T-helper 2 cell treated with Interferon-gamma antibody and Interleukin-4, amounts not matched to agents 5 μg/mL and 100 μg/mL, for 36 hours (primary cell): ENCODE data around the gene POM121C.
A peak's percentile ranks its signal among the peaks of the same experiment; 100 is the strongest.
"Not testable (repeated sequence)": the region's sequence is repeated elsewhere in the genome, so short reads cannot be mapped to it uniquely, and the experiment has no call there.

Source experiments
- DNase-seq: peaks from one replicate; pipeline ENCODE4 v3.0.0; 2021; ENCODE audit warnings: low spot score
- H3K27ac Mint-ChIP-seq: one replicate; pipeline ENCODE4 v1.8.0; 2021; ENCODE audit warnings: mild to moderate bottlenecking, mixed read lengths
- H3K27me3 Mint-ChIP-seq: one replicate; pipeline ENCODE4 v1.8.0; 2021; ENCODE audit warnings: low read depth, mixed read lengths
- H3K36me3 Mint-ChIP-seq: one replicate; pipeline ENCODE4 v1.8.0; 2021; ENCODE audit warnings: low read depth, mixed read lengths
- H3K4me1 Mint-ChIP-seq: one replicate; pipeline ENCODE4 v1.8.0; 2021; ENCODE audit warnings: low read depth, mixed read lengths
- H3K4me3 Mint-ChIP-seq: one replicate; pipeline ENCODE4 v1.8.0; 2022; ENCODE audit warnings: mild to moderate bottlenecking, moderate library complexity, mixed read lengths
- H3K9me3 Mint-ChIP-seq: one replicate; pipeline ENCODE4 v1.8.0; 2021; ENCODE audit warnings: mixed read lengths

Gene POM121C

GRCh38 chr7:75485979-75486643 is at the start of gene POM121C:
Gene POM121C, minus strand, starts transcription at chr7:75486299. Its CDS starts 44,803 bp downstream, at chr7:75441496.
- H3K27me3 Mint-ChIP-seq, H3K9me3 Mint-ChIP-seq, H3K4me1 Mint-ChIP-seq: not testable (repeated sequence)
- Mint-ChIP-seq H3K4me3 (peak within 1 kb of the TSS; percentile 87), H3K36me3 (peaks cover 10% of the 10 kb centered on the region), H3K27ac (peak within 1 kb of the TSS; percentile 78)
- peak; percentile 88 for DNase-seq

- peaks cover 3% of the 10 kb centered on the region for H3K36me3 Mint-ChIP-seq
- no peaks in the 10 kb centered on the region for H3K27me3 Mint-ChIP-seq
- H3K4me1 Mint-ChIP-seq = peaks cover 8% of the 10 kb centered on the region
- no peak overlapping the region for H3K4me3 Mint-ChIP-seq
- H3K27ac Mint-ChIP-seq = peak overlapping the region; percentile 32
- DNase-seq = no peak
- H3K9me3 Mint-ChIP-seq = no peaks in the 10 kb centered on the region
These were observed 48.7 kb upstream of the POM121C start for GRCh38 chr7:75534727-75535307.

GRCh38 chr7:75533926-75534325 is 47.8 kb upstream of the POM121C start:
- Mint-ChIP-seq H3K36me3 (peaks cover 3% of the 10 kb centered on the region), H3K27me3 (no peaks in the 10 kb centered on the region), H3K4me1 (peaks cover 8% of the 10 kb centered on the region), H3K4me3 (no peak overlapping the region), H3K9me3 (no peaks in the 10 kb centered on the region), H3K27ac (no peak overlapping the region)
- DNase-seq = no peak

GRCh38 chr7:75532639-75533038 is 46.5 kb upstream of the POM121C start:
- Mint-ChIP-seq H3K36me3 (peaks cover 3% of the 10 kb centered on the region), H3K27me3 (no peaks in the 10 kb centered on the region), H3K27ac (no peak overlapping the region), H3K9me3 (no peaks in the 10 kb centered on the region), H3K4me3 (no peak overlapping the region), H3K4me1 (peaks cover 12% of the 10 kb centered on the region)
- DNase-seq = no peak

- Mint-ChIP-seq H3K36me3 (peaks cover 4% of the 10 kb centered on the region), H3K27ac (no peak overlapping the region)
- DNase-seq = no peak
These were observed 45.3 kb upstream of the POM121C start for GRCh38 chr7:75531359-75531821.

GRCh38 chr7:75527224-75527722 is 41.2 kb upstream of the POM121C start:
- DNase-seq = peak; percentile 14
- Mint-ChIP-seq H3K27ac (peak overlapping the region; percentile 82), H3K4me3 (peak overlapping the region; percentile 91), H3K4me1 (peaks cover 16% of the 10 kb centered on the region), H3K36me3 (peaks cover 34% of the 10 kb centered on the region)
- H3K9me3 Mint-ChIP-seq, H3K27me3 Mint-ChIP-seq: not testable (repeated sequence)

More at GRCh38 chr7:75531359-75531821, 45.3 kb upstream of the POM121C start:
- Mint-ChIP-seq H3K27me3 (no peaks in the 10 kb centered on the region), H3K4me3 (no peak overlapping the region), H3K4me1 (peaks cover 15% of the 10 kb centered on the region), H3K9me3 (no peaks in the 10 kb centered on the region)

GRCh38 chr7:75521727-75522126 is 35.6 kb upstream of the POM121C start:
- H3K4me1 Mint-ChIP-seq = peaks cover 13% of the 10 kb centered on the region
- DNase-seq, H3K27ac Mint-ChIP-seq, H3K27me3 Mint-ChIP-seq, H3K4me3 Mint-ChIP-seq: not testable (repeated sequence)
- peaks cover 28% of the 10 kb centered on the region for H3K9me3 Mint-ChIP-seq
- peaks cover 65% of the 10 kb centered on the region for H3K36me3 Mint-ChIP-seq

GRCh38 chr7:75518842-75519241 is 32.7 kb upstream of the POM121C start:
- H3K27ac Mint-ChIP-seq, DNase-seq, H3K27me3 Mint-ChIP-seq, H3K4me1 Mint-ChIP-seq, H3K4me3 Mint-ChIP-seq: not testable (repeated sequence)
- Mint-ChIP-seq H3K9me3 (peaks cover 28% of the 10 kb centered on the region), H3K36me3 (peaks cover 53% of the 10 kb centered on the region)

- H3K4me3 Mint-ChIP-seq, DNase-seq, H3K9me3 Mint-ChIP-seq, H3K4me1 Mint-ChIP-seq, H3K27ac Mint-ChIP-seq, H3K36me3 Mint-ChIP-seq, H3K27me3 Mint-ChIP-seq: not testable (repeated sequence)
These were observed 22.9 kb upstream of the POM121C start for GRCh38 chr7:75509033-75509432.

GRCh38 chr7:75492020-75492419 is 5.9 kb upstream of the POM121C start, which contains the start of gene SPDYE5:
Gene SPDYE5, plus strand, starts transcription at chr7:75492320. Its CDS starts 1,728 bp downstream, at chr7:75494048.
- H3K4me1 Mint-ChIP-seq, H3K27ac Mint-ChIP-seq, DNase-seq, H3K36me3 Mint-ChIP-seq, H3K9me3 Mint-ChIP-seq, H3K4me3 Mint-ChIP-seq, H3K27me3 Mint-ChIP-seq: not testable (repeated sequence)

- H3K27me3 Mint-ChIP-seq, DNase-seq, H3K9me3 Mint-ChIP-seq, H3K4me1 Mint-ChIP-seq: not testable (repeated sequence)
- H3K27ac Mint-ChIP-seq = peak overlapping the region; percentile 78
- H3K36me3 Mint-ChIP-seq = peaks cover 10% of the 10 kb centered on the region
- H3K4me3 Mint-ChIP-seq = peak overlapping the region; percentile 87
These were observed 632 bp downstream of the POM121C start for GRCh38 chr7:75485355-75485978.

- H3K4me1 Mint-ChIP-seq, H3K27ac Mint-ChIP-seq, H3K4me3 Mint-ChIP-seq, H3K9me3 Mint-ChIP-seq, DNase-seq, H3K27me3 Mint-ChIP-seq: not testable (repeated sequence)
- peaks cover 18% of the 10 kb centered on the region for H3K36me3 Mint-ChIP-seq
These were observed 5.8 kb downstream of the POM121C start for GRCh38 chr7:75480313-75480712.

GRCh38 chr7:75477457-75477856 is 8.6 kb downstream of the POM121C start:
- peaks cover 22% of the 10 kb centered on the region for H3K36me3 Mint-ChIP-seq
- not testable (repeated sequence) for H3K27ac Mint-ChIP-seq, H3K4me3 Mint-ChIP-seq, H3K9me3 Mint-ChIP-seq, H3K27me3 Mint-ChIP-seq, DNase-seq, H3K4me1 Mint-ChIP-seq

- not testable (repeated sequence) for H3K27me3 Mint-ChIP-seq, DNase-seq, H3K4me3 Mint-ChIP-seq, H3K27ac Mint-ChIP-seq, H3K9me3 Mint-ChIP-seq, H3K4me1 Mint-ChIP-seq
- H3K36me3 Mint-ChIP-seq = peaks cover 52% of the 10 kb centered on the region
These were observed 15.9 kb downstream of the POM121C start for GRCh38 chr7:75470166-75470565.
